Epithelial cell of prostate (primary cell): ENCODE data around the gene NPHS2.
"Not testable (repeated sequence)": the region's sequence is repeated elsewhere in the genome, so short reads cannot be mapped to it uniquely, and the experiment has no call there.

Source experiments
- DNase-seq: peaks from one replicate; pipeline ENCODE4 v3.0.0-alpha.2; 2011; ENCODE audit warnings: low read depth, low spot score
- H3K27ac ChIP-seq: fragments of 450-650 bp; 2 replicates; pipeline ENCODE4 v1.5.1; 2017; ENCODE audit warnings: mild to moderate bottlenecking

Gene NPHS2

DNA sequence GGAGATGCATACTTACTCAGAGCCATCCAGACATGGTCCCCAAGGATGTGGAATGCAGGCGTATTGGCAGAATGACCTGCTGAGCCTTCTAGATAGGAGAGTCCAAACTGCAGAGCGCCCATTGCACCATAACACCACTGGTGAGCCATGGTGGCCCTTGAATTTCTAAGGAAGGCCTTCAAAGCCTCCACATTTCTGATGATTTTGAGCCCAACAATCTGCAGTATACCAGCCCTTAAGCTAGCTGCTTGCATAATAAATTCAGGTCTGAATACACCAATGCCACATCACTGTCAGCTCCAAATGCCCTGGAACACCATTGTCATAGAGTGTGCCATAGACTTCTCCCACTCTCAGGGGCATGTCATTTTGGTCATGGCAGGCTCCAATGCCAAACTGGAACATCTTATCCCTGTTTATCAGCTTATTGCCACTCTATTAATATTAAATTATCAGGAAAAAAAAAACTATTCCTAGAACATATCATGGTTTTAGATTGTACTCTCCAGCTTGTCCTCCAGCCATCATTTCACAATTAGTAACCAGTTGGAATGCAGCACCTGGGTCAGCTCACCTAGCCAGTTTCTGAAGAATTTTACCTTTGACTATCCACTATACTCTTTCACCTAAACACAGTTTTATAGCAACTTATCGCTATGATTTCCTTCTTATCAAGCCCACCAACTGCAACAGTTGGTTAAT, 26.9 kb downstream of the NPHS2 start:
- no peak for DNase-seq
- no peak overlapping the region for H3K27ac ChIP-seq

DNA sequence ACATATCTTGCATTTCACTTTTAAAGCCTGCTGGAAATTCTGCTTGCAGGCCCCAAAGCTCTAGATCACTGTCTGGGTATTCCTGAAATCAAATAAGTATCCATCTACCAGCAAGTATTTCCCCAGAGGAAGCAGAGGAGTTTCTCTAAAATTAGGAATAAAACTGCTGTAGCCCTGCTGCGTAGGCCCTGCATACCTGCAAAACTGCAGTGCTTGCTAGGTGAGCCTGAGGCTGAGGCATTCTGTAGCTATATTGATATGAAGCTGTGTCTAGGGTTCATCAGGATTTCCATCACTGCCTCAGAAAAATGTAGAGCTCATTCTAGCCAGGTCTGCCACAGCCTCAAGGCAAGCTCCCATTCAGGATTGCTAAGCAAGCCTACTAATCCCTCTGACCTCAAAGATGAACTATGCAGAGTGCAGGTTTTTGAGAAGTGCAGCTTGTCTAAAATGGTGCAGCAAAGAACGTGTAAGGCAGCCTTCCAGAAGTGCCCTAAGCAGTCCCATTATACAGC, 28.7 kb downstream of the NPHS2 start:
- DNase-seq, result no peak
- no peak overlapping the region for H3K27ac ChIP-seq

DNA sequence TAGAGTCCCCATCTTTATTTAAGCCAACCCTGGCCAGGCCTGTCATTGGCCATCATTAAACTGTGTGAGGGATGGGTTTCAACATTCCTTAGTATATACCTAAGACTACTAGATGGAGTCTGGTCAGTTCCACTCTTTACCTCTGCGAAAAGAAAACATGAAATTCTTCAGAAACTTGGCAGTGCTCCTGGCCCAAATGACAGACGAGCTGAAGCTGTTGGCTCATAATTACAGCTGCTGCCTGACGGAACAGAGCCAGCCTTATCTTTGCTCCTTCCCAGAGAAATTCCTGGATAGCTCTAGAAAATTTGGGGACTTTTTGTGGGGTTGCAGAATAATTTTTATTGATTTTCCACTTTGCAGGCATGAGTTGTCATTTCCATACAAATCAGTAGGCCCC, 30.4 kb downstream of the NPHS2 start:
- H3K27ac ChIP-seq, result no peak overlapping the region
- DNase-seq, result no peak

DNA sequence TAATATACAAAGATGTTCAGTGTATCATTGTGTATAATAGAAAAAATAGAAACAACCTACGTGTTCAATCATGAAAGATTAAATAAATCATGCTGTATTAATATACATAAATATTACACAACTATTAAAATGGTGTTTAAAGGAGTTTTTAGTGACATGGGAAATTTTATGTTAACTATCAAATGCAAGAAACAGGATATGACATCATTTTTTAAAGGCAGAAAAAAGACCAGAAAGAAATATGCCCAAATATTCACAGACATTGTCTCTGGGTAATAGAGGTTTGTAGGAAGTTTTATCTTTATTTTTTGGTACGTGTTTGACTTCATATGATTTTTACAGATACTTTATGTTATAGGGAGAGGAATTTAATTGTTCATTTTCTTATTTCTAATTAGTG, 34.0 kb downstream of the NPHS2 start:
- H3K27ac ChIP-seq, result no peak overlapping the region
- no peak for DNase-seq

DNA sequence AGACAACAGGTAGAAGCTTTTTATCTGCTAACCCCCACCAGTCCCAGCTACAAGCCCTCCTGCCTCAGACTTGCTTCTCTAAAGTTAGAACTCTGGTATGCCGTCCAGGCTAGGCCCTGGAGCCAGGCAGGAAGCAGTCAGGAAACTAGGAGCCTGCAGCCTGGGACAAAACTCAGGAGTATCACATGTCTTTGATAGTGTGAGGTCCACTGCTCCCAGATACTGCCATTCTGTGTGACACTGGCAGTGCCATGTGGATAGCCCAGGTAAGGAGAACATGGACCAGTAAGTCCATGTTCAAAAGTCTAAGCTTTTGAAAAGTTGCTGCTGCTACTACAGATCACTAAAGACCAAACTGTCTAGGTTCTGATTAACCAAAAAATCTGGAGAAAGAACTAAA, 45.4 kb downstream of the NPHS2 start:
- no peak for DNase-seq

DNA sequence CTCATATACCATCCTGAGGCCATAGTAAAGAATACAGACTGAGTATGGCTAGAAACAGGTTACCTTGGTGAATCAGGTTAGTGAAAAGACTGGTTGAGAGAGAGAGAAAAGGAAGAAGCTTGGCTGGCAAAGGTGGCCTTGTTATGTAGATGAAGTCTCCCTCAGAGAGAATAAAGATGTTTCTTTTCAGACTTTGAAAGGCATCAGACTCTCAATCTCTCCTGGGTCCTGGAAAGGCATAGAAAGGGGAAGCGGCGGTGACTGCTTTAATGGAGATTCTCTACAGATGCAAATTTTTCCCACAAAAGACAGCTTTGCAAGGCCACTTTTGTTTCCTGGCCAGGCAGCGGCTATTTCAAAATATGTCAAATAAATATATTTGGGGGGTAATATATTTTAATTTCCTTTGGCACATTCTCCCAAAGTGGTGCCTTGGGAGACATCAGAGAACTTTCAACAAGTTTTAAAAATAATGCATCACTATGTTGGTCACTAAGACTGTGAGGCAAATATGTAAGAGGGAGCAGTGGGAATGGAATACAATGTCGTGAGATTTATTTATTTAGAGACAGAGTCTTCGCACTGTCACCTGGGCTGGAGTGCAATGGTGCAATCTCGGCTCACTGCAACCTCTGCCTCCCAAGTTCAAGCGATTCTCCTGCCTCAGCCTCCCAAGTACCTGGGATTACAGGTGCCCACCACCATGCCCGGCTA, 46.1 kb downstream of the NPHS2 start:
- H3K27ac ChIP-seq, result no peak overlapping the region
- DNase-seq, result no peak

More for the DNA sequence above, 45.4 kb downstream of the NPHS2 start:
- H3K27ac ChIP-seq, result no peak overlapping the region

DNA sequence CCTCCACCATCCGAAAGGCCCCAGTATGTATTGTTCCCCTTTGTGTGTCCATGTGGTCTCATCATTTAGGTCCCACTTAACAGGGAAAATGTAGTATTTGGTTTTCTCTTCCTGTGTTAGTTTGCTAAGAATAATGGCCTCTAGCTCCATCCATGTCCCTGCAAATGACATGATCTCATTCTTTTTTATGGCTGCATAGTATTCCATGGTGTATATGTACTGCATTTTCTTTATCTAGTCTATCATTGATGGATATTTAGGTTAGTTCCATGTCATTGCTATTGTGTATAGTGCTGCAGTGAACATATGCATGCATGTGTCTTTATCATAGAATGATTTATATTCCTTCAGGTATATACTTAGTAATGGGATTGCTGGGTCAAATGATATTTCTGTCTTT, 57.2 kb downstream of the NPHS2 start:
- H3K27ac ChIP-seq, DNase-seq: not testable (repeated sequence)

DNA sequence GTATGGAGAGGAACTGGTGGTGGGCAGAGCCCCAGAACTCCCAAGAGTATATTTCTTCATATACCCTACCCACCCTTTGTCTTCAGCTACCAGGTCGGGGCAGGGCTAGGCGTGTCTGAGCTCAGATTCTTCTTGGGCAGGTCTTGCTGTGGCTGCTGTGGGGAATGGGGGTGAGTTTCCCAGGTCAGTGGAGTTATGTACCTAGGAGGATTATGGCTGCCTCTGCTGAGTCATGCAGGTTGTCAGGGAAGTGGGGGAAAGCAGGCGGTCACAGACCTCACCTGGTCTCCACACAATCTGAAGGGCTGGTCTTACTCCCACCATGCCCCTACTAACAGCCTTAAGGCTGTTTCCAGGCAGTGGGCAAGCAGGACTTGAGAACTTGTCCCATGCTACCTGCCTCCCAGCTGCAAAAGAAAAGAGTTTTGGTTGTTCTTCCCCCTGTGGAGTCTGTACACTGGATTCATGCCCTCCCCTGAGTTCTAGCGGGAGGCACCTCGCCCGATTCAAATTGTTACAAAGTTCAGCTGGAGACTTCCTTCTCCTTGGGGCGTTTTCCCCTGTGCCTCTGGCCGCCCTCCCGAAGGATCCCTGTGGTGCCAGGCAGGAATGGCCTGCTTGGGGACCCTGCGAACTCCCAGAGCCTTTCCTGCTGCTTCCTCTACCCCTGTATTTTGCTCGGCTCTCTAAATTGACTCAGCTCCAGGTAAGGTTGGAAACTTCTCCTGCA, 58.6 kb downstream of the NPHS2 start:
- no peak overlapping the region for H3K27ac ChIP-seq
- DNase-seq, result no peak

DNA sequence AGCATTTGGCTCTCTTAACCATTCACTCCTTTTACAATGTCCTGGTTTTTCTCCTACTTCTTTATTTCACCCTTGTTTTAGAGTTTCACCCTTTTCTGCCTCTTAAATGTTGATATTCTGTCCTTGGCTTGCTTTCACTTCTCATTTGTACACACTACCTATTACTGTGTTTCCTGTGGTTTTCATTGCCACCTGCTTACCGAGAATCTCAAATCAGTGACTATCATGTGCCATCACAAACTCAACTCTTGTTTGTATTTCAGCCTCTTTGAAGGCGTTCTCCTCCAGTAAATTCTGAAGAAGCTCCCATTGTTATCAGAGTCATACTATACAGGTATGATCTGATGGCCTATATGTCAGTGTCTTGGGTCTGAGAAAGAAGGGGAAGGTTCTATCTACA, 65.7 kb downstream of the NPHS2 start:
- H3K27ac ChIP-seq, result no peak overlapping the region
- DNase-seq, result no peak

DNA sequence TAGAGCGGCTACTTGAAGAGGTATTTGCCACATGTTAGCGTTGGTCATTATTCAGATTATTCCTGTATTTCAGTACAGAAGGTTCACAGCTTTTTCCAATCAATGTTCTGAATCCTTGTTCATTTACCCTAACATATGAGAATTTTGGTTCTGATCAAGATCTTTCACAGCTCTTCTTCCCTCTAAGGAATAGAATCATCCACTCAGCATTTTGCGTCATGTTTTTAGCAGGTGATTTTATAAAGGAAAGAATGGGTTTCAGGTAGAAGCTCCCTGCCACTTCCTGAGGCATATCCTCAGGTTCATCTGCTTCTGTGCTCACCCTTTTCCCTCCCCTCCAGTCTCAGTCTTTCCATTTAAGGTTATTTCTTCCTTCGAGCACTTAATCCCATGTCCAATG, 66.4 kb downstream of the NPHS2 start:
- DNase-seq, result no peak

DNA sequence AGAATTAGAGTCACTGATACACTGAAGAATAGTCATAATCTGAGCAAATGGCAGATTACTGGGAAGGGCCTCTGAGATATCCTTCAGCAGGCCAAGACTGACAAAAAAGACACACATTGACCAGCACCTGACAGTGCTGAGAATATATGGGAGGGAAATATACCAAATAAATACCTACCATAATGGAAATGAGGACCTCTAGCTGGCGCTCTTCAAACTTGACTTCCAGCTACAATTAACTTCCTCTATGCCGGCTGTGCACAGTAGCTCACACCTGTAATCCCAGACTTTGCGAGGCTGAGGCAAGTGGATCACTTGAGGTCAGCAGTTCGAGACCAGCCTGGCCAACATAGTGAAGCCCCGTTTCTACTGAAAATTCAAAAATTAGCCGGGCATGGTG, 69.5 kb downstream of the NPHS2 start:
- no peak for DNase-seq
- no peak overlapping the region for H3K27ac ChIP-seq

More for the DNA sequence above, 66.4 kb downstream of the NPHS2 start:
- H3K27ac ChIP-seq, result no peak overlapping the region
